Astrocyte (in vitro differentiated cells and primary cell): ENCODE results near the gene PNMA5.

Experiments used
- EZH2 ChIP-seq: IDR thresholded peaks from 2 replicates; pipeline ENCODE4 v1.6.1; 2012; ENCODE audit warnings: mild to moderate bottlenecking, low read length, inconsistent platforms; ENCODE audit not compliant: insufficient read depth
- TF ChIP-seq, protein P1 (sequence below): IDR thresholded peaks from 2 replicates; pipeline ENCODE4 v1.5.1; 2011; ENCODE audit warnings: low read depth, mild to moderate bottlenecking, inconsistent platforms, low read length, moderate library complexity; ENCODE audit not compliant: insufficient read depth

DNA sequence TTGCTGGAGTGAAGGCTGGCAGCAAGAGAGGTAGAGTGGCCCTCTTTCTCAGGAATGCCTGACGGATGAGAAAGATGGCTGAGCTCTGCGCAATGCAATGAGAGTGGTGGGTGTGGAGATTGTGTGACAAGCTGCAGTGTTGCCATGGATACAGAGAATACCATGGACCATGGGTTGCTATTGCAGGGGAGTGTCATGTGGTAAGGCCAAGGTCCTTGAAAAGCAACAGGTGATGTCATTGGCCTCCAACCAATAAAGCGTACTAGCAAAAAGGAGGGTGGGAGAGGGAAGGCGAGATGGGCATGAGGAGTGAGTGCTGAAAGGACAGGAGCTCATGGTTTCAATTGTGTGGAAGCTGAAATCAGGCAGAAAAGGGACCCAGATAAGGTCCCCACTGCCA, 1.8 kb downstream of the PNMA5 start:
- TF ChIP-seq, protein P1, sequence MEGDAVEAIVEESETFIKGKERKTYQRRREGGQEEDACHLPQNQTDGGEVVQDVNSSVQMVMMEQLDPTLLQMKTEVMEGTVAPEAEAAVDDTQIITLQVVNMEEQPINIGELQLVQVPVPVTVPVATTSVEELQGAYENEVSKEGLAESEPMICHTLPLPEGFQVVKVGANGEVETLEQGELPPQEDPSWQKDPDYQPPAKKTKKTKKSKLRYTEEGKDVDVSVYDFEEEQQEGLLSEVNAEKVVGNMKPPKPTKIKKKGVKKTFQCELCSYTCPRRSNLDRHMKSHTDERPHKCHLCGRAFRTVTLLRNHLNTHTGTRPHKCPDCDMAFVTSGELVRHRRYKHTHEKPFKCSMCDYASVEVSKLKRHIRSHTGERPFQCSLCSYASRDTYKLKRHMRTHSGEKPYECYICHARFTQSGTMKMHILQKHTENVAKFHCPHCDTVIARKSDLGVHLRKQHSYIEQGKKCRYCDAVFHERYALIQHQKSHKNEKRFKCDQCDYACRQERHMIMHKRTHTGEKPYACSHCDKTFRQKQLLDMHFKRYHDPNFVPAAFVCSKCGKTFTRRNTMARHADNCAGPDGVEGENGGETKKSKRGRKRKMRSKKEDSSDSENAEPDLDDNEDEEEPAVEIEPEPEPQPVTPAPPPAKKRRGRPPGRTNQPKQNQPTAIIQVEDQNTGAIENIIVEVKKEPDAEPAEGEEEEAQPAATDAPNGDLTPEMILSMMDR = no peak
- TF ChIP-seq EZH2 = no peak
